ENCODE measurements around the gene CPNE2. TPM values are rescaled to one million over a fixed set of nuclear protein-coding genes. Genes with fewer than 3 reads are reported as not detected.

Gene CPNE2
- 145 TPM for total RNA-seq (ENCODE audit: unreplicated experiment)
- long read RNA-seq, transcript CPNE2-201 (16 exons, 2,645 nt) = major isoform, 7 of 20 reads
- long read RNA-seq, partial matches to known transcripts = 4 of 20 reads
- long read RNA-seq, other reads (novel, unspliced or antisense) = 5 of 20 reads

- Mint-ChIP-seq H3K4me3 (ENCODE audit: unreplicated experiment) (peak within 1 kb of the TSS; percentile 96), H3K36me3 (ENCODE audit: low read depth, unreplicated experiment) (peaks cover 3% of the 10 kb centered on the region), H3K27ac (ENCODE audit: unreplicated experiment) (peak within 1 kb of the TSS; percentile 48), H3K27me3 (ENCODE audit: unreplicated experiment) (peaks cover 7% of the 10 kb centered on the region), H3K4me1 (ENCODE audit: unreplicated experiment) (peaks cover 25% of the 10 kb centered on the region), H3K9me3 (ENCODE audit: unreplicated experiment) (no peaks in the 10 kb centered on the region)
- DNase-seq (ENCODE audit: low spot score) = peak; percentile 67
- TF ChIP-seq, protein P1, sequence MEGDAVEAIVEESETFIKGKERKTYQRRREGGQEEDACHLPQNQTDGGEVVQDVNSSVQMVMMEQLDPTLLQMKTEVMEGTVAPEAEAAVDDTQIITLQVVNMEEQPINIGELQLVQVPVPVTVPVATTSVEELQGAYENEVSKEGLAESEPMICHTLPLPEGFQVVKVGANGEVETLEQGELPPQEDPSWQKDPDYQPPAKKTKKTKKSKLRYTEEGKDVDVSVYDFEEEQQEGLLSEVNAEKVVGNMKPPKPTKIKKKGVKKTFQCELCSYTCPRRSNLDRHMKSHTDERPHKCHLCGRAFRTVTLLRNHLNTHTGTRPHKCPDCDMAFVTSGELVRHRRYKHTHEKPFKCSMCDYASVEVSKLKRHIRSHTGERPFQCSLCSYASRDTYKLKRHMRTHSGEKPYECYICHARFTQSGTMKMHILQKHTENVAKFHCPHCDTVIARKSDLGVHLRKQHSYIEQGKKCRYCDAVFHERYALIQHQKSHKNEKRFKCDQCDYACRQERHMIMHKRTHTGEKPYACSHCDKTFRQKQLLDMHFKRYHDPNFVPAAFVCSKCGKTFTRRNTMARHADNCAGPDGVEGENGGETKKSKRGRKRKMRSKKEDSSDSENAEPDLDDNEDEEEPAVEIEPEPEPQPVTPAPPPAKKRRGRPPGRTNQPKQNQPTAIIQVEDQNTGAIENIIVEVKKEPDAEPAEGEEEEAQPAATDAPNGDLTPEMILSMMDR (IDR thresholded peaks at IDR 0.05; ENCODE audit: unreplicated experiment) = no peak
Observed at GRCh38 chr16:57091975-57092785, at the start of gene CPNE2. Gene CPNE2, plus strand, starts transcription at chr16:57092583. Its CDS starts 18,160 bp downstream, at chr16:57110743.

DNA sequence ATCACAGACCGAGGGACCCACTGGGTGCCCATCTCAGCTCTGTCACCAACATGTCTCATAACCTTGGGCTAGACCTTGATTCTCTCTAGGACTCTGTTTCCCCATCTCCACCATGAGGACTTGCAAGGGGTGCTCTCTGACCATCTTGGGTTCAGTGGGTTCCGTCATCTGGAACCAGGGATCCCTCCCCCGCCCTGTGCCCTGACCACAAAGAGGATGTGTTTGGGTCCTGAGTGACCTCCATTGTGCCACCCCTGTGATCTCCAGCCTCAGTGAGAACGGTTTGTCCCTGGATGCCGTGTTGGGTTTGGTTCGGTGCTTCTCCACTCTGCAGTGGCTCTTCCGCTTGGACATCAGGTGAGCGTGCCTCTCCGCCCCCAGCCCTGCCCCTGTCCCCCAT lies 49.1 kb upstream of the CPNE2 start:
- no peak overlapping the region for H3K4me3 Mint-ChIP-seq (ENCODE audit: unreplicated experiment)
- DNase-seq (ENCODE audit: low spot score) = no peak
- H3K27ac Mint-ChIP-seq (ENCODE audit: unreplicated experiment) = no peak overlapping the region
- H3K36me3 Mint-ChIP-seq (ENCODE audit: low read depth, unreplicated experiment) = peaks cover 5% of the 10 kb centered on the region
- H3K4me1 Mint-ChIP-seq (ENCODE audit: unreplicated experiment) = peaks cover 32% of the 10 kb centered on the region
- no peaks in the 10 kb centered on the region for H3K9me3 Mint-ChIP-seq (ENCODE audit: unreplicated experiment)
- TF ChIP-seq, protein P1 (IDR thresholded peaks at IDR 0.05; ENCODE audit: unreplicated experiment) = no peak
- H3K27me3 Mint-ChIP-seq (ENCODE audit: unreplicated experiment) = peaks cover 9% of the 10 kb centered on the region

GRCh38 chr16:57044931-57045693 lies 47.3 kb upstream of the CPNE2 start:
- Mint-ChIP-seq H3K4me1 (ENCODE audit: unreplicated experiment) (peaks cover 21% of the 10 kb centered on the region), H3K36me3 (ENCODE audit: low read depth, unreplicated experiment) (peaks cover 5% of the 10 kb centered on the region), H3K9me3 (ENCODE audit: unreplicated experiment) (no peaks in the 10 kb centered on the region), H3K27me3 (ENCODE audit: unreplicated experiment) (peaks cover 7% of the 10 kb centered on the region), H3K4me3 (ENCODE audit: unreplicated experiment) (no peak overlapping the region), H3K27ac (ENCODE audit: unreplicated experiment) (no peak overlapping the region)
- DNase-seq (ENCODE audit: low spot score) = no peak
- TF ChIP-seq, protein P1 (IDR thresholded peaks at IDR 0.05; ENCODE audit: unreplicated experiment) = no peak

DNA sequence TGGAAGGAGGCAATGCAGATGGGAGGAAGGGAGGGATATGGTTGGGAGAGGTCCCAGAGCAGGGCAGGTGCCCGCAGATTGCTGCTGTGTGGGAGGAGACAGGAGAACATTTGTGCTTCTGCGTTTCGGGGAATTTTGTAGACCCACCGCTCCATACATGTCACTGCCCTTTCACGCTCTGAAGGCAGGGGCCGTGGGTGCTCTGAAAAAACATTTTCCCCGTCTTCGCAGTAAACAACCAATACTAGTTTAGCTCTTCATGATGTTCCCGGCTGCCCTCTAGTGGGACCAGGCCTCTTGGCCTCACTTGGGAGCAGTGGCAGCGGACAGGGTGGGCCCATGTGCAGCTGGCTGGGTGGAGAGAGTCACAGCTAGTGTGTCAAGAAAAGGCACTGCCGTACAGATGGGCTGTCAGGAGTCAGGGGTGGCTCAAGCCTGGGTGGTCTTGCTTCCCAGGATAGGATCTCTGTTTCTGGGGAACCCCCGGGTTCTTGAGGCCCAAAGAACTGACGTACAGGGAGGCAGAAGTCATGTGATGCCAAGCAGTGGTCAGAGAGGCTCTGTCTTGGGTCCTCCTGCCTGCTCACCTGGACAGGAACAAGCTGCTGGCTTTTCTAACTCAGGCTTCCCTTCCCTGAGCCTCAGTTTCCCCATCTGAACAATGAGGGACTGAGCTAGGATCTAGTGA lies 46.5 kb upstream of the CPNE2 start:
- Mint-ChIP-seq H3K36me3 (ENCODE audit: low read depth, unreplicated experiment) (peaks cover 4% of the 10 kb centered on the region), H3K27me3 (ENCODE audit: unreplicated experiment) (peaks cover 7% of the 10 kb centered on the region), H3K4me3 (ENCODE audit: unreplicated experiment) (no peak overlapping the region), H3K9me3 (ENCODE audit: unreplicated experiment) (no peaks in the 10 kb centered on the region), H3K27ac (ENCODE audit: unreplicated experiment) (no peak overlapping the region), H3K4me1 (ENCODE audit: unreplicated experiment) (peaks cover 18% of the 10 kb centered on the region)
- TF ChIP-seq, protein P1 (IDR thresholded peaks at IDR 0.05; ENCODE audit: unreplicated experiment) = no peak
- DNase-seq (ENCODE audit: low spot score) = peak; percentile 68
